ENCODE measurements around the gene PSMG4. TPM values are rescaled to one million over a fixed set of nuclear protein-coding genes. Genes with fewer than 3 reads are reported as not detected.

The PSMG4 gene
- total RNA-seq, 1 donor from 2014 or later, result 25.0 TPM

- Histone ChIP-seq H3K4me3 (no peak overlapping the region), H3K27me3 (no peaks in the 10 kb centered on the region), H3K36me3 (peaks cover 0 to 42% of the 10 kb centered on the region in 2 donors), H3K9me3 (no peaks in the 10 kb centered on the region), H3K4me1 (peaks cover 5% of the 10 kb centered on the region), H3K27ac (no peak overlapping the region)
- no peak for DNase-seq (ENCODE audit: extremely low spot score in 2 of 2)
- intact Hi-C loops (cut with DNase I), result no loop called here
- TF ChIP-seq CTCF (IDR thresholded peaks at IDR 0.05) (no peak), POLR2A (IDR thresholded peaks at IDR 0.05) (no peak), POLR2AphosphoS5 (IDR thresholded peaks at IDR 0.05; ENCODE audit: insufficient read depth in 1 of 2, low read depth in 1 of 2) (no peak)
Observed at GRCh38 chr6:3269281-3269975, 10.7 kb downstream of the PSMG4 start.

- Histone ChIP-seq H3K27ac (no peak overlapping the region), H3K4me1 (peaks cover 3% of the 10 kb centered on the region), H3K4me3 (no peak overlapping the region), H3K27me3 (no peaks in the 10 kb centered on the region), H3K36me3 (peaks cover 0 to 42% of the 10 kb centered on the region in 2 donors), H3K9me3 (no peaks in the 10 kb centered on the region)
- intact Hi-C loops (cut with DNase I), result no loop called here
- TF ChIP-seq POLR2A (IDR thresholded peaks at IDR 0.05) (no peak), CTCF (IDR thresholded peaks at IDR 0.05) (no peak), POLR2AphosphoS5 (IDR thresholded peaks at IDR 0.05; ENCODE audit: insufficient read depth in 1 of 2, low read depth in 1 of 2) (no peak)
- no peak for DNase-seq (ENCODE audit: extremely low spot score in 2 of 2)
Observed at GRCh38 chr6:3270258-3270657, 11.5 kb downstream of the PSMG4 start.

GRCh38 chr6:3271756-3272155 is 13.0 kb downstream of the PSMG4 start:
- H3K36me3 ChIP-seq, result peaks cover 0 to 42% of the 10 kb centered on the region in 2 donors
- no peak for DNase-seq (ENCODE audit: extremely low spot score in 2 of 2)
- no peaks in the 10 kb centered on the region for H3K4me1 ChIP-seq
- TF ChIP-seq POLR2AphosphoS5 (IDR thresholded peaks at IDR 0.05; ENCODE audit: insufficient read depth in 1 of 2, low read depth in 1 of 2), result no peak
- TF ChIP-seq CTCF (IDR thresholded peaks at IDR 0.05), result no peak
- no peak for TF ChIP-seq POLR2A (IDR thresholded peaks at IDR 0.05)
- no peaks in the 10 kb centered on the region for H3K9me3 ChIP-seq
- no peak overlapping the region for H3K27ac ChIP-seq
- intact Hi-C loops (cut with DNase I), result no loop called here
- H3K27me3 ChIP-seq, result no peaks in the 10 kb centered on the region
- no peak overlapping the region for H3K4me3 ChIP-seq

GRCh38 chr6:3272911-3273547 is 14.3 kb downstream of the PSMG4 start:
- no peak overlapping the region for H3K4me3 ChIP-seq
- TF ChIP-seq POLR2A (IDR thresholded peaks at IDR 0.05) (no peak), CTCF (IDR thresholded peaks at IDR 0.05) (no peak), POLR2AphosphoS5 (IDR thresholded peaks at IDR 0.05; ENCODE audit: insufficient read depth in 1 of 2, low read depth in 1 of 2) (no peak)
- intact Hi-C loops (cut with DNase I), result no loop called here
- no peaks in the 10 kb centered on the region for H3K27me3 ChIP-seq
- H3K27ac ChIP-seq, result no peak overlapping the region
- no peak for DNase-seq (ENCODE audit: extremely low spot score in 2 of 2)
- peaks cover 0 to 42% of the 10 kb centered on the region in 2 donors for H3K36me3 ChIP-seq
- H3K4me1 ChIP-seq, result no peaks in the 10 kb centered on the region
- no peaks in the 10 kb centered on the region for H3K9me3 ChIP-seq
